HG03354 (cell line): ENCODE measurements around the gene PPM1F.

Experiments used
- ATAC-seq: cut with Tn5 transposase; IDR thresholded peaks from one replicate; pipeline ENCODE4 v1.9.1; 2021; ENCODE audit warnings: mild to moderate bottlenecking; ENCODE audit not compliant: unreplicated experiment, poor library complexity, severe bottlenecking

The PPM1F gene

DNA sequence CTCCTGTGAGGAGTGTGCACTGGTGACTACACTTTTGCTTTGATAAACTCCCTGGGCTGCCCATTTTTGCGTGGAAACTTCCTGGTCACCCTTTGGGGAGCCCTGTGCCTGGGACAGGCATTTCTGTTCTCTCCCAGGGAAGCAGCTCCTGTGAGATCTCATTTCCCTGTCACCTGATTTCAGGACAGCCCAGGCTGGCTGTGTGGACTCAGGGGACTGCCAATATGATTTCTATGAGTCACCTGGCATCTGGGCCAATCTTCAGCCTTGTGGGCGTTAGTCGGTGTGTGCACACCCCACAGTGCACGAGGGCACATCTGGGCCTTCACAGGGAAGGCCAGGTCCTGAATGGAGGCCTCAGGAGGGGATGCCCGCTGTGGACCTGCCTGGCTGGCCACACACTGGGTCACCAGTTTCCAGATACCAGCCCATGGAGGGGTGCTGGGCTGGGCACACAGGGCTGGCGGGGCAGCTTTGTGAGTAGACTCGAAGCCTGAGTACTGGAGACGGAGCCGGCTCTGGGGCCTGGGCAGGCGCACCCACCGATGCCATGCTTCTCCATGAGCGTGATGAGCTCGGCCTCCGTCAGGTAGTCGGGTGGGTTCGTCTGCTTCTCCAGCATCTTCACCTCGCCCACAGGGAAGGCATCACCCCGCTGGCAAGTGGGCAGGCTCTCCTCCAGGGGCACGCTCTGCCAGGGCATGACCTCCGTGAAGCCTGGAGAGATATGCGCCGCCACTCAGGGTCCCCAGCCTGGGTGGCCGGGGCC is 9.4 kb upstream of the PPM1F start:
- ATAC-seq, result no peak

DNA sequence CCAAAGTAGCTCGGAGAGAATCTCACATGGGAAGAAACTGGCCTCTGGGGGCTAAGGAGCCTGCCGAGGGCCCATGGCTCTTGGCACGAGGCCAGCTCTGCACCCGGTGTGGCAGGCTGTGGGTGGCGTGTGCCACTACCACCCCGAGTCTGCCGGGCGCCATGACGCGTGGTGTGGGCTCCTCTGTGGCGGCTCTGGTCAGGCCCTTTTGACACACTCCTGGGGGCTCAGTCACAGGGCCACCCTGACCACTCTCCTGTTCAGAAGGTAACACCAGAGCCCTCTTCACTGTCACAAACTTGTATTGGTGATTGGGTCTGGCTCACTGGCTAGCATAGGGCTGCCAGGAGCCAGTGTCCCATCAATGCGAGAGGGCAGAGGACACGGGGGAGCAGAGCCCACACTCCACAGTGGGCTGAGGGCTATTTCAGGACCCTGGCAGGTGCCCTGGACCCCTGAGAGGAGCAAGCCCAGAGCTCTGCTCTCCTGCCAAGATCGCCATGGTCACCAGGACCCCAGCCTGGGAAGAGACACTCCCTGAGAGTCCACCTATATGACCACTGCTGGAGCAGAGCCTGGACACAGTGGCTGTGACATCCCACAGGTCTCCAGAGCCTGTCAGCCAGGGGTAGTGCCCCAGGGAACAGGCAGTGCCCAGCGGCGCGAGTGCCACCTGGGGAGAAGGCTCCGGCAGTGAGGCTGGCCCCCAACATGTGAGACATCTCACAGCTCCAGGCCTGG is 8.6 kb upstream of the PPM1F start:
- no peak for ATAC-seq

DNA sequence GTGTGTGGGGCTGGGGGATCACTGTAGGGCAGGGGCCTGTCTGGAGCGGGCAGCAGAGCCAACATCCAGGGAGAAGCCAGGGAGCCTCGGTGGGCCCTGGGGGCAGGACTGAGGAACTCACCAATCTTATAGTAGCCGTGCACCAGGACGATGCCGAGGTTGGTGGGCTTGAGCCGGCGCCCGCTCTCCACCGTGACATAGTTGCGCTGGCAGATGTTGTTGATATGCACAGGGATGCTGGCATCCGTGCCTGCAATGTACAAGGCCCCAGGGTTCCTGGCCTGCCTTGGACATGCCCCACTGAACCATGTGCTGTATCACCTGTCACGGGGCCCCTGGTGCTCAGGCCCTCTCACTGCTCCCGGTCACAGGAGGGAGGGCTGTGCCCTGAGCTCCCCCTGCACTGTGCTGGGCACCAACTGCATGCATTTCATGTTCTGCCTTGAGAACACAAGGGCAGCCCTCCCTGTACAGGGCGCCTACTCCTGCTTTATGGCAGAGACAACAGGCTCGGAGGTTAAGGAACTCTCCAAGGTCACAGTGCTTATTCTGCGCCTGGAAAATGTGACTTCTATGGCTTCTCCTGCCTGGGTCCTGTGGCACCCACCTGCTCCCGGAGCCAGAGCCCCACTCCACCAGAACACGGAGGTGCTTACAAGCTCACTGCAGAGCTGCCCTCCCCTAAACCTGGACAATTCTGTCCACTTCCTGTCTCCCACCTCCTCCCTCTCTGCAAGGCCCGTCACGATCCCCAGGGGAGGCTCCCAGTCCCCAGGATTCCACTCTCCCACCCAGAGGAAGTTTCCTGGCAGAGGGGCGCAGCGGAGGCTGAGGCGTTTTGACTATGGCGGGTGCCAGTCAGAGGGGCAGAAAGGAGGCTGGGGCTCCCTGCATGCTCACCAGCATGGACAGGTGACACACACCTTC is 7.8 kb upstream of the PPM1F start:
- no peak for ATAC-seq

DNA sequence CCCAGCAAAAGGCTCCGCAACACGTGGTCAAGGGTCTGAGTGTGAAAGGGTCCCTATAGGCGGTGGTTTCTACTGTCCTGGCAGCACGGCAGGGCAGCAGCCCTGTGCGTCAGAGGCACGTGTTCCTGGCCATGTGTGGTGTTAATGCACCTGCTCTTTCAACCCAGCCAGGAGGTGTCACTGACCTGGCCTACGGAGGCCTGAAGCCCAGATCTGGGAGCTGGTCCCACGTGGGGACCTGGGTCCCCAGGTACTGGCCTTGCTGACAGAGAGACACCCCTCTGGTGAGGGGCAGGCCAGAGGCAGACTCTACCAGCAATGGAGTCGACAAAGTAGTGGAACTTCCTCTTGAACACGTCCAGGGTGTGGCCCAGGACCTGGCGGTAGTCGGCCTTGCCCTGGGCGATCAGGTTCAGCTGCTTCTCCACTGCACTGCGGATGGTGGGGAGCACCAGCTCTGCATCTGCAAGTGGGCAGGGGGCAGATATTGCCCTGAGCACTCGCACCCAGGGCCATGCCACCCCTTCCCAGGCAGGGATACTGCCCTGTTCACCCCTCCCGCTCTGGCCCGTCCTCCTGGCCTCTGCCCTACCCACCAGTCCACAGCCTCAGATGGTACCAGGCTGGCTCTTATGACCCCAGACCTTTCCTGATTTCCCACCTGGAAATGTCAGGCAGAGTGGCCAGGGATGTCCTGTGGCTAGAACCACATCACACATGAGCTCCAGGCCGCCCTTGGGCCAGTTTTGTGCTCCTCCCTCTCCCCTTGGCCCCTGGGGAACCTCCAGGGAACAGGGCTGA is 6.8 kb upstream of the PPM1F start:
- no peak for ATAC-seq

DNA sequence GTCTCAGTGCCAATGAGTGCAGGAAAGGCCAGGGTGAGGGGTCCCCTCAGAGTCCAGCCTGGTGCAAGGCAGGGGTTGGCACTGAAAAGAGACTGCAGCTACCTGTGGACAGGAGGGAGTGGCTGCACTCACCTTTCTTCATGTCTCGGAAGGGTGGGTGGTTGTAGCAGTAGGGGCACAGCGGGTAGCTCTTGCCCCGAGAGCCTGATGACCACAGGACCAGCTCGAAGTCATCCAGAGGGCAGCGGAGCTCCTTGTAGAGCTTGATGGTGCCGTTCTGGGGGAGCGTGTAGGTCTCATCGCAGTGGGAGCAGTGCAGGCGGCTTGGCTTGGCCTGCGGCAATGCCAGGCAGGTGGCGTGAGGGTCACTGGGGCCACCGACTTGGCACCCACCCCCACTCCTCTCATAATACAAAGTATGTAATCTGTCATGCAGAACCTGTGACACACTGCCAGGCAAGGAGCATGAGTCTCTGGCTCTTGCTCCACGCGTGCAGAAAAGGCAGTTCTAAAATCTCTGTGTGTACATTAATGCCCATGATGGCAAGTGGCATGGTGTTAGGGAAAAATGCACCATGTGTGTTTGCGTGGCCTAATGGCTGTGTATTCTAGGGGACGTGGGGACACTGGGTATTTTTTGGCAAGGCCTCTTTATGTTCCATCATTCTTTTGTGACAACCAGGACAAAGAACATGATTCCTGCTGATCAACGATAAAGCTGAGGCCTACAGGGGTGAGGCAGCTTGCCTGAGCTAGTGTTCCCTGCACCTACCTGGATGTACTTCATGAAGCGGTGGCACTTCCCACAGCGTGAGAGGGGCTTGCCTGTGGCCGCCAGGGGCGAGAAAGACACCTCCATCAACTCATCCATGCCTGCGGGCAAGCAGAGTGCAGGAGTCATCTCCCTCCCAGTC is 6.0 kb upstream of the PPM1F start:
- no peak for ATAC-seq

DNA sequence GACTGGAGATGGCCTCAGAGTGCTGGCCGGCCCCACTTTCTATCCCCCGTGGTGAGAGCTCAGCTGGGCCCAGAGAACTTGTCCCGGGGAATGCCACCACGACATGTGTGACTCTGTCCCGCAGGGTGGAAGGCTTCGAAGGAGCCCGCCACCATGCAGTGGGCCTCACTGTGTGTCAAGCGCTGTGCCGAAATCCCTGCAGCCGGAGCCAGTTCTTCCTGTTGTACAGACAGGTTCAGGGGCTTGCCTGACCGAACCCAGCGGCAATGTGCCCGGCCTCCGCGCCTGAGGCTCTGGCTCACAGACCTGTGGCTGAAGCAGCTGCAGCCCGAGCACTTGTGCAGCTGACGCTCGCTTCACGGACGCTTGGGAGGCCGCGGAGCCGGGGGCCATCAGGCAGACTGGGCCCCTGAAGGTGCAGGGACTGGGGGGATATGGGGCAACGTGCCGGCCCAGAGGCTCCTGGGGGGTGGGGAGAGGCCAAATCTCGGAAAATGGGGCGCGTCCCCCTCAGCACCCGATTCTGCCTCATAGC is 650 bp downstream of the PPM1F start:
- no peak for ATAC-seq

DNA sequence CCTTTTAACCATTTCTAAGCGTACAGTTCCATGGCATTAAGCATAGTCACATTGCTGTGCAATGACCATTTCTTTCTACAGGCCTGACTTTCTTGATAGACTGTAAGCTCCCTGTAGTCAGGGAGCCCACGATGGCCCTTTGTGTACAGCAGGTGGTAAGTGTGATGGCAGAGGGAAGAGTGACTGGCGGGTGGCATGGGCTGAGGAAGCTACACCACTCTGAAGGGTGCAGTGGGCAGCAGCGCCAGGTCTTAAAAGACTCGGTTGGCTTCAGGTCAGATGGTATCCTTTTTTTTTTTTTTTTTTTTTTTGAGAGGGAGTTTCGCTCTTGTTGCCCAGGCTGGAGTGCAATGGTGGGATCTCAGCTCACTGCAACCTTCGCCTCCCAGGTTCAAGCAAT is 1.6 kb downstream of the PPM1F start:
- ATAC-seq, result no peak

DNA sequence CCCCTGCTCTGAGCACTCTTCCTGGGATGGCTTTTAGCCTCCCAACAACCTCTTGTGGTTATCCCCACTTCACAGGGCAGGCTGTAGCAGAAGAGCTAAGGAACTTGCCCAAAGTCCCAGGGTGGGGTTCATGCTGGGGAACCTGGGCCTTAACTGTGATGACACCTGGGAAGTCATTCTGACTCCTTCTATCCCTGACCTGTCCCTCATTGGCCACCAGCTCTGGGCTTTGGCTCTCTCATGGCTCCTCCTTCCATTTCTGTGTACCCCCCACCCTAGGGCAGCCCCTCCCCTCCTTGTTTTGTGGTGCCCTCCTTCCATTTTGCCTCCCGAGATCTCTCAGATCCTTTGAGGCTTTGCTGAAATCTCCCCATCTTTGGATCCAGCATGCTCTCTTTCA is 2.7 kb downstream of the PPM1F start:
- ATAC-seq, result no peak

DNA sequence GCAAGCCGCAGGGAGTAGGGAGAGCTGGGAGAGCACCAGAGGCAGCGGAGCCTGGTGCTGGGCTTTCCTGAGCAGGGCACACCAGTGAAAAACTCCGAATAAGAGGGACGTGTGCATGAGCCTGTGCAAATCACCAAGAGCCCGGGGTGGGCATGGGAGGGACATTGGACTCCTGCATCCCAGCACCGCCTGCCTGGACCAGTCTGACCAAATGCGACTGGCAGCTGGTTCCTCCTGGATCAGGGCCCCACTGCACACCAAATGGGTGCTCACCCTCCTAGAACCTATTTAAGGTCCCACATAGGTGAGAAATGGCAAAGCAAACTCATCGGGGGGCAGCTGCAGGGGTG is 3.1 kb downstream of the PPM1F start:
- ATAC-seq, result no peak

DNA sequence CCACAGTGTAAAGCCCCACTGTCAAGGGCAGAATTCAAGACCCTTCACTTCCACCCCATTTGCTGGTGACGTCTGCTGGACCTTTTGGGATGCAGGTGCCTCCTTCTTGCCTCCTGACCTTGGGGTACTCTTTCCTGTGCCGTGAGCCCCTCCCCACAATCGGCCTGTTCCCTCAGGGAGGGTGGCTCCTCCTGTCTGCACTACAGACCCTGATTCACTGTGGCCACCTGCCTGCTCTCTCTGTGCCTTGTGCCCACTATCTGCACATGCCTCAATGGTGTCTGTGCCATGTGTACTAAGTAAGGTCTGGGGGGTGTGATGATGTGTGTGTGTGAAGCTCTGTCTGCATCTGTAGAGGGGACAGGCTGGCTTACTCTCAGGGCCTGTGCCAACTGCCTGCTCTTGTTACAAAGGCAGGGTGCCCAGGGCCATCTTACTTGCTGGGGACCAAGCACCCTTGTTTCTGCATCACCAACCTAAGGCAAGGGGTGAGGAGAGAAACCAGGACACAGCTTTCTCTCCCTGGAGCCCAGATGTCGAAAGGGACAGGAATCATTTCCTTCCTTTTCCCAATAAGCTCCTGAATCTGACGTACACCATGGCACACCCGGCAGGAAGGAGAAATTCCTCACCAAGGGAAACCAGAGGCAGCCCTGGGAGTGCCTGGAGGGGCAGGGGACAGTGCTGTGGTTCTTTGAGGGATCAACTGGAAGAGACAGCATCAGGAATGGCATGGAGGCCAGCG is 3.7 kb downstream of the PPM1F start:
- no peak for ATAC-seq

DNA sequence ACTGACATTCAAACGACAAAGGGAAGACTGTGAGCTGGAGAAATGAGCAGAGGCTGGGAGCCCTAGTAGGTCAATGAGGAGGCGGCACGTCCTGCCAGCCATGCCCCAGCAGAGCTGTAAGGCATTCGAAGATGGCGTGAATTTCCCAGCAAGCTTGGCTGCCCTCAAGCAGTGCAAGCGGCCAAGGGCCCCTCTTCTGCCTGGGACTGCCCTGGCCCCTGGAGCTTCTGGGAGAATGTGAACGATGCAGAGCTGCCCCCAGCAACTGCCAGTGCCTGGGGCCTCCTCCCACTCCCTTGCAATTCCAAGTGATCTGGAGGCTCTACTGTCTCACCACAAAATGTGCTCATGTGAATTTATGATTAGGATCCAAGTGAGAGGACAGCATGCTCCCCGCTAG is 4.3 kb downstream of the PPM1F start:
- ATAC-seq, result no peak

DNA sequence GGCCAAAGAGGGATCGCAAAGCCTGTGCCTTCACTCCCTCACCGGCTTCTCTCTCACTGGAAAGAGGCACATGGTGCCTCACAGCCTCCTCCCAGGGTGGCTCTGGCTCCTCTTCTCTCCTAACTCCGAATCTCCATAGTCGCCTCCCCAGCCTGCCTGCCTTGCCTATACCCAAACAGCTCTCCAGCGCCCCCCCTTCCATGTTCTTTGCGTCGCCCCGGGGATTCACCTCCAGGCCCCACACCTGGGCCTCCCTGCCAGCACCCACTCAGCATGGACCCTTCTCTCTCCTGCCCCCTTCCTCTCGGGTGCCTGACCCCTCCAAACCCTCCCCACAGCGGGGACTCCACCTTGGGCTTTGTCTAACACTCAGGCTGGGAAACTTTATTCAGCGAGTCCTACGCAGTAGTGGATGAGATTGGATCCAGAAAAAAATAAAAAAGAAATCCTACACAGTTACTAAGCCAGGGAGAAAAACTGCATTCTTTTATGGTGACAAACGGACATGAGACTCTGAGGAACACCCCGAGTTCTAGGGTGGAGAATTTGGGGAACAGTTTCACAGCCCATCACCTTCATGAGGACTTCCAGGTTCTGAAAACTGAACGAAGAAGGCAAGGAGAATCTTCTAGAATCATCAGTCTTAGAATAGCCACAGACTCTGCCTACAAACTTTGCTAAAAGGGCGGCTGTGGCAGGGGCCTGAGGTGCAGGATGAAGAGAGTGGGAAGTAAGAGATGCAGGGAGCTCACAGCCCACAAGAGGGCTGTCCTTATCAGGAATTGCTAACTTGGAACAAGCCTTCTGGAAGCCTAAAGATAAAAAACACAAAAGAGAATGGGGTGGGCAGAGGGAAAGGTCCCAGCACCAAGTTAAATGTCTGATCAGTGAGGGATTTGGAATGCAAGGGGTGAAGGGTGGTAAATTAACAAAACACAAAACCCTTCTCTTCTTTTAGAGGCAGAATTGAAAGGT is 5.3 kb downstream of the PPM1F start:
- no peak for ATAC-seq

DNA sequence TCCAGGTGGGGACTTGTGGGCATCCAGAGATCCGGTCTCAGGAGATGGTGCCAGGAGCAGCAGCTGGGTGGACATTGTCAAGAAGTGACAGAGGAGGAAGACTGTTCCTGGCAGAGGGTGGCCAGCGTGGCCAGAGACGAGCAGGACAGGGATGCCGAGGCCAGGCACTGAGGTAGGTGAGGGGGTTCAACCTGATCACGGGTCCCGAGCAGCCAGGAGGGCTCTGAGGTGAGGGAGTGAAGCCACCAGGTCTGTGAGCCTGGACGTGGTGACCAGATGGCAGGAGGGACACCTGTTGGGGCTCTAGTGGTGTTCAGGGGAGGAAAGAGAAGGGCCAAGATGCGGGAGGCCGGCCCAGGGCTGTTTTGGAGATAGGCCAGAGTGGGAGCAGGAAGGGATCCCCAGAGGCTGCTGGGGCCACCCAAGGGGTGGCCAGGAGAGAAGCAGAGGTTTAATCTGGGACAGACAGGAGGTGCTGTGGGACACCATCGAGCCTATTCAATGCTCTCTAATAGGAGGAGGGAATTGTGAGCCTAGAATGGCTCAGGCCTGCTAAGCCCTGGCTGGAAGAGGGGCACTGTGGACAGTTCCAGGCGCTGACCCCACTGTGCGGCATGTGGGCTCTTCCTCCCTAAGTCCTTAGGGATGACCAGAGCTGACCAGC is 6.3 kb downstream of the PPM1F start:
- no peak for ATAC-seq

DNA sequence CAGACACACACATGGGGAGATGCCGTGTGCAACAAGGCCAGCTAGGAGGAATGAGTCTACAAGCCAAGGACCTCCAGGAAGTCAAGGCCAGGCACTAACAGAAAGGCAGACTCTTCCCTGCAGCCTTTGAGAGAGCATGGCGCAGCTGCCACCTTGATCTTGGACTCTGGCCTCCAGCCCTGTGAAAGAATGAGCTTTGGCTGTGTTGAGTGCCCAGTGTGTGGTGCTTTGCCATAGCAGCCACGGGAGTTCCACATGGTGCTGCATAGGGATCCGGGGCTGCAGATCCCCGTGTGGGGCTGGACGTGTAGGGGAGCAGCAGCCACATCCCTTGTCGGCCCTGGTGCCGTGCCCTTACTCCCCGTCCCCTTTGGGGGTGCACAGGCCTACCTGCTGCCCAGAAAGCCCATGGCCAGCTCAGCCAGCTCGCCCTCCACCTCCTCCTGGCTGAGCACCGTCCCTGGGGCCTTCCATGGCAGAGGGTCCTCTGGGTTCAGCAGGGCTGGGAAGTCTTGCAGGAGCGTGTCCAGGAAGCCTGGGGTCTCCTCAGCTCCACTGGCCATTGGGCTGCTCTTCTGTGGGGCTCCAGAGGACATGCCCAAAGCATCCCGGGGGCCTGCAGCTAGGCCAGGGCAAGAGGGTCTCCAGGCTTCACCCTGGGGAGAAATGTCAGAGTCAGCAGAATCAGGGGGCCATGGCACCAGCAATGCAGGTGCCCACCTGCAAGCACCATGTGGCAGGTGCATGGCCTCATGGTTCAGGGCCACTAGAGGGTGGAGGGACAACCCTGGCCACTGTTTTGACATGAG is 7.0 kb downstream of the PPM1F start:
- no peak for ATAC-seq

DNA sequence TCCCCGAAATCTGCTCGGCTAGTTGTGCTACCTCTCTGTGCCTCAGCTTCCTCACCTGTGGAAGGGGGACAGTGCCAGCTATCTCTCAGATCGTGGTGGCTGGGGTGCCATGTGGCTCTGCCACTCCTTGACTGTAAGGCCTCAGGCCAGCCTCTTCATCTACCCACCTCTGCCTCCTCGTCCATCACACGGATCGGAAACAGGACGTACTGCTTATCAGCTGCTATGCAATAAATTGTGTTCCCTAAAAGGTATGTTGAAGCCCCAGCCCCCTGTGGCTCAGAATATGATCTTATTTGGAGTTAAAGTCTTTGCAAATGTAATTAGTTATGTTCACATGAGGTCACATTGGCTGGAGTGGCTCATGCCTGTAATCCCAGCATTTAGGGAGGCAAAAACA is 7.8 kb downstream of the PPM1F start:
- ATAC-seq, result no peak
